HEK293 (cell line): ENCODE data around the gene SOX13.
A peak's percentile ranks its signal among the peaks of the same experiment; 100 is the strongest.

Source experiments
- CTCF ChIA-PET: fragments of 350-600 bp; formaldehyde crosslinking; extraction: SDS; loops from one replicate; lab custom pipeline; 2021; ENCODE audit warnings: antibody characterized with exemption; lab: Yijun Ruan, JAX
- POLR2A ChIA-PET: fragments of 300-600 bp; formaldehyde crosslinking; extraction: SDS; loops from one replicate; lab custom pipeline; 2020; ENCODE audit warnings: antibody characterized with exemption, inconsistent platforms; lab: Yijun Ruan, JAX
- H3K27ac ChIP-seq: fragments of 200-500 bp; sonication (Bioruptor generic); 2 replicates; pipeline ENCODE4 v1.5.1; 2014; ENCODE audit warnings: low read depth, low read length, control low read depth, inconsistent platforms; ENCODE audit errors: extremely low read depth
- H3K36me3 ChIP-seq, 2 experiments: fragments of 200-500 bp in 1 of 2; sonication (Bioruptor generic) in 1 of 2; 1 replicate in 1 of 2; 2 replicates in 1 of 2; pipeline ENCODE4 v1.5.1; 2014 to 2017; ENCODE audit warnings: inconsistent platforms in 2 of 2, low read length in 2 of 2; ENCODE audit not compliant: control insufficient read depth in 2 of 2, insufficient read depth in 1 of 2
- H3K4me1 ChIP-seq: fragments of 200-500 bp; sonication (Bioruptor generic); 2 replicates; pipeline ENCODE4 v1.5.1; 2014; ENCODE audit warnings: mild to moderate bottlenecking, low read length, inconsistent platforms; ENCODE audit not compliant: control insufficient read depth, insufficient read depth
- H3K4me3 ChIP-seq: 2 replicates; pipeline ENCODE4 v1.5.1; 2011; ENCODE audit warnings: low read depth, mild to moderate bottlenecking, control low read depth, low read length, moderate library complexity
- H3K9me3 ChIP-seq: fragments of 200-500 bp; sonication (Bioruptor generic); 2 replicates; pipeline ENCODE4 v1.5.1; 2014; ENCODE audit warnings: low read depth, low read length, inconsistent platforms; ENCODE audit not compliant: control insufficient read depth, insufficient read depth
- GLIS1 ChIP-seq: fragments of 450-650 bp; formaldehyde crosslinking; IDR thresholded peaks from 2 replicates; pipeline ENCODE4 v1.5.1; 2016; ENCODE audit warnings: missing biosample characterization, missing genetic modification characterization
- KLF16 ChIP-seq: fragments of 450-650 bp; formaldehyde crosslinking; IDR thresholded peaks from 2 replicates; pipeline ENCODE4 v1.5.1; 2017; ENCODE audit warnings: missing biosample characterization, missing genetic modification characterization
- KLF7 ChIP-seq: fragments of 450-650 bp; formaldehyde crosslinking; IDR thresholded peaks from 2 replicates; pipeline ENCODE4 v1.5.1; 2016; ENCODE audit warnings: missing biosample characterization, missing genetic modification characterization, borderline replicate concordance
- PRDM1 ChIP-seq: fragments of 450-650 bp; formaldehyde crosslinking; IDR thresholded peaks from 2 replicates; pipeline ENCODE4; 2016; ENCODE audit warnings: missing biosample characterization, missing genetic modification characterization
- YY2 ChIP-seq: fragments of 450-650 bp; formaldehyde crosslinking; IDR thresholded peaks from 2 replicates; pipeline ENCODE4 v1.5.1; 2016; ENCODE audit warnings: missing biosample characterization, missing genetic modification characterization
- ZBTB7A ChIP-seq: fragments of 450-650 bp; formaldehyde crosslinking; IDR thresholded peaks from 2 replicates; pipeline ENCODE4 v1.5.1; 2016; ENCODE audit warnings: low read depth, missing biosample characterization, missing genetic modification characterization
- ZNF146 ChIP-seq: fragments of 450-650 bp; formaldehyde crosslinking; IDR thresholded peaks from 2 replicates; pipeline ENCODE4 v1.5.1; 2016; ENCODE audit warnings: missing biosample characterization, missing genetic modification characterization
- ZNF184 ChIP-seq: fragments of 450-650 bp; IDR thresholded peaks from 2 replicates; pipeline ENCODE4 v1.5.1; 2018; ENCODE audit warnings: missing biosample characterization, mild to moderate bottlenecking, missing genetic modification characterization
- ZNF202 ChIP-seq: fragments of 450-650 bp; formaldehyde crosslinking; IDR thresholded peaks from 2 replicates; pipeline ENCODE4 v1.5.1; 2016; ENCODE audit warnings: missing biosample characterization, missing genetic modification characterization, borderline replicate concordance
- ZNF223 ChIP-seq: fragments of 450-650 bp; formaldehyde crosslinking; IDR thresholded peaks from 2 replicates; pipeline ENCODE4 v1.5.1; 2016; ENCODE audit warnings: missing biosample characterization, missing genetic modification characterization
- ZNF24 ChIP-seq: fragments of 450-650 bp; formaldehyde crosslinking; IDR thresholded peaks from 2 replicates; pipeline ENCODE4 v1.5.1; 2016; ENCODE audit warnings: missing biosample characterization, missing genetic modification characterization
- ZNF280C ChIP-seq: fragments of 450-650 bp; formaldehyde crosslinking; IDR thresholded peaks from 2 replicates; pipeline ENCODE4 v1.5.1; 2016; ENCODE audit warnings: missing biosample characterization, missing genetic modification characterization
- ZNF416 ChIP-seq: fragments of 450-650 bp; formaldehyde crosslinking; IDR thresholded peaks from 2 replicates; pipeline ENCODE4 v1.5.1; 2016; ENCODE audit warnings: missing biosample characterization, missing genetic modification characterization
- ZNF423 ChIP-seq: fragments of 450-650 bp; formaldehyde crosslinking; IDR thresholded peaks from 2 replicates; pipeline ENCODE4 v1.5.1; 2016; ENCODE audit warnings: missing biosample characterization, missing genetic modification characterization
- ZNF449 ChIP-seq: fragments of 450-650 bp; formaldehyde crosslinking; IDR thresholded peaks from 2 replicates; pipeline ENCODE4 v1.5.1; 2017; ENCODE audit warnings: missing biosample characterization, mild to moderate bottlenecking, missing genetic modification characterization, moderate library complexity
- ZNF521 ChIP-seq: fragments of 450-650 bp; formaldehyde crosslinking; IDR thresholded peaks from 2 replicates; pipeline ENCODE4 v1.5.1; 2017; ENCODE audit warnings: missing biosample characterization, mild to moderate bottlenecking, missing genetic modification characterization
- ZNF623 ChIP-seq: fragments of 450-650 bp; formaldehyde crosslinking; IDR thresholded peaks from 2 replicates; pipeline ENCODE4 v1.5.1; 2016; ENCODE audit warnings: missing biosample characterization, missing genetic modification characterization
- ZNF626 ChIP-seq: fragments of 450-650 bp; sonication (Bioruptor Pico); formaldehyde crosslinking; IDR thresholded peaks from 2 replicates; pipeline ENCODE4 v1.5.1; 2018; ENCODE audit warnings: missing biosample characterization, missing genetic modification characterization, inconsistent platforms
- ZNF677 ChIP-seq: fragments of 450-650 bp; IDR thresholded peaks from 2 replicates; pipeline ENCODE4 v1.5.0; 2018; ENCODE audit warnings: missing biosample characterization, mild to moderate bottlenecking, missing genetic modification characterization, moderate library complexity
- ZNF747 ChIP-seq: fragments of 450-650 bp; formaldehyde crosslinking; IDR thresholded peaks from 2 replicates; pipeline ENCODE4 v1.5.1; 2016; ENCODE audit warnings: missing biosample characterization, missing genetic modification characterization
- ZNF791 ChIP-seq: fragments of 450-650 bp; formaldehyde crosslinking; IDR thresholded peaks from 2 replicates; pipeline ENCODE4 v1.5.1; 2016; ENCODE audit warnings: missing biosample characterization, missing genetic modification characterization
- ZXDB ChIP-seq: fragments of 450-650 bp; formaldehyde crosslinking; IDR thresholded peaks from 2 replicates; pipeline ENCODE4 v1.5.1; 2016; ENCODE audit warnings: missing biosample characterization, missing genetic modification characterization

SOX13 gene

GRCh38 chr1:204130981-204131892 is 58.3 kb downstream of the SOX13 start (continued):
- TF ChIP-seq ZNF280C (tag by site-specific recombination) (no peak), ZNF747 (tag by site-specific recombination) (no peak), ZNF677 (no peak), YY2 (tag by site-specific recombination) (no peak), ZNF146 (no peak), ZNF626 (tag by site-specific recombination) (no peak), ZNF791 (tag by site-specific recombination) (no peak), ZNF416 (tag by site-specific recombination) (no peak), ZNF184 (tag by site-specific recombination) (0 out of 2 replicates have a peak, but pooled peaks have one; percentile 9)

- H3K27ac ChIP-seq = no peak overlapping the region
- TF ChIP-seq ZNF423 = no peak
- no peak for TF ChIP-seq KLF16 (tag by site-specific recombination)
- H3K4me3 ChIP-seq = no peak overlapping the region
- no peaks in the 10 kb centered on the region for H3K9me3 ChIP-seq
- ChIA-PET CTCF (interaction anchor here (0.7 to 6.0 kb wide), 2 partner anchors 42 to 260 kb away, joined by 4 to 167 read pairs; no protein-coding TSS in a partner anchor), POLR2A (no interaction called here)
- H3K36me3 ChIP-seq = peaks cover 0 to 21% of the 10 kb centered on the region in 2 experiments; a peak in 1 of 3 replicates
- 0 out of 2 replicates have a peak, but pooled peaks cover 3% of the 10 kb centered on the region for H3K4me1 ChIP-seq
Measured at GRCh38 chr1:204131978-204132377, 59.1 kb downstream of the SOX13 start.

GRCh38 chr1:204132718-204133117 is 59.8 kb downstream of the SOX13 start:
- no peaks in the 10 kb centered on the region for H3K9me3 ChIP-seq
- CTCF ChIA-PET = interaction anchor here (0.6 to 0.7 kb wide), 2 partner anchors 27 to 43 kb away, joined by 3 to 4 read pairs; no protein-coding TSS in a partner anchor
- TF ChIP-seq ZNF202 (tag by site-specific recombination) (no peak), GLIS1 (tag by site-specific recombination) (no peak), KLF7 (no peak), ZNF623 (tag by site-specific recombination) (no peak), ZNF24 (tag by site-specific recombination) (no peak), ZXDB (tag by site-specific recombination) (no peak), PRDM1 (tag by site-specific recombination) (no peak), ZBTB7A (no peak), ZNF449 (tag by site-specific recombination) (no peak), ZNF521 (tag by site-specific recombination) (no peak), ZNF223 (no peak)
- peaks cover 0 to 21% of the 10 kb centered on the region in 2 experiments; a peak in 1 of 3 replicates for H3K36me3 ChIP-seq
- POLR2A ChIA-PET = no interaction called here
- no peak overlapping the region for H3K4me3 ChIP-seq
- no peak overlapping the region for H3K27ac ChIP-seq
- H3K4me1 ChIP-seq = 0 out of 2 replicates have a peak, but pooled peaks cover 3% of the 10 kb centered on the region
